K562 (cell line): ENCODE results near the gene PIGM. TPM values are rescaled to one million over a fixed set of nuclear protein-coding genes. Genes with fewer than 3 reads are reported as not detected.

Source experiments
- ATF3 ChIP-seq, 2 experiments: fragments of 450-650 bp in 1 of 2; sonication (generic) in 1 of 2; formaldehyde crosslinking in 1 of 2; IDR thresholded peaks in 1 of 2; conservative IDR thresholded peaks in 1 of 2; 2 replicates each; pipeline versions ENCODE4 v1.6.1 to v1.8.1; 2016 to 2023; ENCODE audit warnings: mild to moderate bottlenecking in 2 of 2, moderate library complexity in 2 of 2, inconsistent platforms in 1 of 2, missing genetic modification reagents in 1 of 2
- CBX5 ChIP-seq: IDR thresholded peaks from 2 replicates; pipeline ENCODE4 v1.6.1; 2014; ENCODE audit warnings: low read depth, borderline replicate concordance
- ETV5 ChIP-seq: sonication (generic); formaldehyde crosslinking; IDR thresholded peaks from 2 replicates; pipeline ENCODE4 v1.4.0; 2020; ENCODE audit warnings: low read depth, mild to moderate bottlenecking, missing genetic modification reagents
- FOXA3 ChIP-seq, 2 experiments: fragments of 450-650 bp in 1 of 2; sonication (generic) in 1 of 2; formaldehyde crosslinking; IDR thresholded peaks in 1 of 2; conservative IDR thresholded peaks in 1 of 2; 2 replicates each; pipeline versions ENCODE4 v1.4.0 to v1.8.0; 2020 to 2022; ENCODE audit warnings: mild to moderate bottlenecking in 2 of 2, missing genetic modification reagents in 1 of 2
- HNRNPL ChIP-seq: fragments of 200-400 bp; formaldehyde crosslinking; IDR thresholded peaks from 2 replicates; pipeline ENCODE4 v1.6.1; 2017; ENCODE audit warnings: low read depth, mild to moderate bottlenecking, low read length
- HSF4 ChIP-seq: fragments of 250-450 bp; sonication (Bioruptor Pico); IDR thresholded peaks from 2 replicates; pipeline ENCODE4 v2.1.2; 2022; ENCODE audit warnings: mild to moderate bottlenecking, moderate library complexity, borderline replicate concordance
- MIER1 ChIP-seq: fragments of 450-650 bp; IDR thresholded peaks from 2 replicates; pipeline ENCODE4 v1.6.1; 2016; ENCODE audit warnings: antibody characterized with exemption, mild to moderate bottlenecking, low read depth
- MTA1 ChIP-seq: fragments of 450-650 bp; IDR thresholded peaks from 2 replicates; pipeline ENCODE4 v1.6.1; 2017; ENCODE audit warnings: borderline replicate concordance
- NCOA4 ChIP-seq: fragments of 450-650 bp; IDR thresholded peaks from 2 replicates; pipeline ENCODE4 v1.6.1; 2018; ENCODE audit warnings: mild to moderate bottlenecking; ENCODE audit not compliant: partially characterized antibody
- NFRKB ChIP-seq: fragments of 450-650 bp; IDR thresholded peaks from 2 replicates; pipeline ENCODE4 v1.6.1; 2016; ENCODE audit warnings: low read depth
- POU5F1 ChIP-seq: fragments of 150-350 bp; IDR thresholded peaks from 2 replicates; pipeline ENCODE4 v1.6.1; 2014; ENCODE audit warnings: borderline replicate concordance, low read length, low read depth, mild to moderate bottlenecking; ENCODE audit not compliant: partially characterized antibody
- RFX5 ChIP-seq: IDR thresholded peaks from 2 replicates; pipeline ENCODE4 v1.6.1; 2011; ENCODE audit warnings: low read depth, mild to moderate bottlenecking, improper control_type of control experiment, low read length
- SP1 ChIP-seq: sonication (generic); formaldehyde crosslinking; IDR thresholded peaks from 2 replicates; pipeline ENCODE4 v1.8.1; 2022; ENCODE audit warnings: mild to moderate bottlenecking, missing genetic modification reagents
- SP2 ChIP-seq: IDR thresholded peaks from 2 replicates; pipeline ENCODE4 v1.6.1; 2011; ENCODE audit warnings: mild to moderate bottlenecking, low read depth, low read length, moderate library complexity; ENCODE audit not compliant: poor library complexity, severe bottlenecking; ENCODE audit errors: extremely low read depth
- TRIM25 ChIP-seq: fragments of 450-650 bp; IDR thresholded peaks from 2 replicates; pipeline ENCODE4 v1.7.0; 2016; ENCODE audit warnings: borderline replicate concordance
- TSHZ1 ChIP-seq: fragments of 250-450 bp; sonication (Bioruptor Pico); IDR thresholded peaks from 2 replicates; pipeline ENCODE4 v1.4.0; 2020; ENCODE audit warnings: mild to moderate bottlenecking, moderate library complexity
- ZNF23 ChIP-seq: fragments of 250-450 bp; sonication (Bioruptor Pico); IDR thresholded peaks from 2 replicates; pipeline ENCODE4 v1.4.0; 2020; ENCODE audit warnings: mild to moderate bottlenecking
- polyA plus RNA-seq, 8 experiments: library from polyadenylated mRNA; depleted of rRNA in 4 of 8; stranded (reverse) in 5 of 8; unstranded in 3 of 8; fragments of >200 nt; fragmentation: Nextera tagmentation in 2 of 8; fragmentation: Illumina TruSeq in 1 of 8; extraction: Ambion mirVana in 2 of 8; extraction: Trizol in 1 of 8; gene quantifications; 2 replicates each; pipeline versions ENCODE4 v1.2.1 to v1.2.3, GENCODE V29; 2011 to 2014; ENCODE audit warnings: inconsistent platforms in 1 of 8, missing spikeins in 1 of 8
- total RNA-seq, 7 experiments: library from RNA; depleted of rRNA in 6 of 7; stranded (reverse); fragments of >200 nt in 6 of 7; fragmentation: Illumina TruSeq in 2 of 7; extraction: Trizol in 2 of 7; gene quantifications; 2 replicates each; pipeline versions ENCODE4 v1.2.1 to v1.2.3, GENCODE V29; 2011 to 2021; ENCODE audit warnings: low replicate concordance in 1 of 7

The PIGM gene
- total and polyA plus RNA-seq, 9 of the 15 experiments (the other 6 are each of a cell fraction or from before 2014, with no cell fraction given): 2.6 to 6.7 (median 4.3) TPM

- TF ChIP-seq MTA1: peak; percentile 79
- TF ChIP-seq CBX5: no peak; the same call in 1 of the 2 replicates
- 0 out of 2 replicates have a peak, but pooled peaks have one; percentile 16 for TF ChIP-seq HNRNPL
- no peak for TF ChIP-seq ZNF23 (CRISPR knock-in tag)
- peak; percentile 87 for TF ChIP-seq SP1
- TF ChIP-seq ATF3 (IDR thresholded peaks at IDR 0.05): peak; percentile 37; the same call in 1 of the 2 replicates
- no peak for TF ChIP-seq ATF3 (CRISPR knock-in tag; conservative IDR thresholded peaks at IDR 0.05)
- no peak for TF ChIP-seq POU5F1
- TF ChIP-seq NCOA4: peak; percentile 85
- no peak for TF ChIP-seq HSF4 (CRISPR knock-in tag)
- no peak for TF ChIP-seq NFRKB
- TF ChIP-seq RFX5: no peak
- TF ChIP-seq FOXA3 (CRISPR knock-in tag; conservative IDR thresholded peaks at IDR 0.05 in 1 of 2, IDR thresholded peaks at IDR 0.05 in 1 of 2): 0 out of 4 replicates have a peak, but pooled peaks of 1 of the 2 experiments have one; percentile 50
- TF ChIP-seq ETV5 (CRISPR knock-in tag): 0 out of 2 replicates have a peak, but pooled peaks have one; percentile 54
- no peak for TF ChIP-seq TSHZ1 (CRISPR knock-in tag)
- TF ChIP-seq TRIM25: no peak
- TF ChIP-seq MIER1: 0 out of 2 replicates have a peak, but pooled peaks have one; percentile 50
- TF ChIP-seq SP2: no peak
Observed at GRCh38 chr1:160046494-160047110, 14.8 kb upstream of the PIGM start (continued).
